Mesenteric fat pad (tissue), 1 donor: ENCODE measurements around the gene CD46. TPM values are rescaled to one million over a fixed set of nuclear protein-coding genes. Genes with fewer than 3 reads are reported as not detected.

ENCODE experiments used
- DNase-seq: peaks from one replicate; pipeline ENCODE4 v3.0.0-alpha.2; 2020; ENCODE audit warnings: low spot score
- total RNA-seq: library from RNA; stranded (reverse); fragmentation: NEBNext Ultra II Directional; extraction: Animal tissue kit (Norgen Biotek cat#: 25700); gene quantifications from one replicate; pipeline ENCODE4 v1.2.1, GENCODE V29; 2021
- donor health status: DM: yes; HTN: yes; CAD: no.

Gene CD46
- total RNA-seq, 1 donor from 2014 or later = 242 TPM

GRCh38 chr1:207813512-207813881 lies 61.6 kb downstream of the CD46 start:
- DNase-seq = no peak

DNA sequence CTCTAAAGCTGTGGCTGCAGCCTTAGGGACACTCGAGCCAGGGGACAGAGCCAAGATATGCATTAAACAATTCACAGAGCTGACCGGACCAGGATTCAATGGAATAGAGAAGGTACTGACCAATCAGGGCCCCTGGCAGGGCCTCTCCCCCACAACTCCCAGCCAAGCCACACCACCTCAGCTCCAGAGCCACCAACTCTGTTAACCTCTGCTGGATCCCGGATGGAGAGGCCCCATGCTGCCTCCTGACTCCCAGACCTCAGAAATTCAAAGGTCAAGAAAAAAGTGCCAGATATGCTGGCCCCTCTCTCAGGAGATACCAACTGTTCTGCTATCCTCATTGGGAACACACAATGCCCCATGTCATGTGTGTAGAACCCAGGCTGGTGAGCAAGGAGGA lies 62.1 kb downstream of the CD46 start:
- no peak for DNase-seq

DNA sequence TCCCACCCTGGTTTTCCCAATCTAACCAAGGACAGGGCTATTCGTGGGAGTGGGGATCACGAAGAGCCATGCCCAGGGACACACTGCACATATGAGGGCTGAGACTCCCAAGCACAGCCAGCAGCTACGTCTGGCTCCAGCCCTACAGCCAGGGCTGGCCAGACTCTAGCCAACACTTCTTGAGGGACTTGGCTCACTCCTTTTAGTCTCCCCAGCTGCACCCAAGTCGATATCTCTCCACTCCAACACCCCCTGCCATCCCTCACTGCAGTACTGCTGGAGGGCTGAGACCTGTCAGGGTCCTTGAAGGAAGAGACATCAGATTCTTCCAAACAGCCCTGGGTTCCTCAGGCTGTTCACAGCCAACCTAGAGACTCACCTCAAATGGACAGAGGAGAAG lies 62.6 kb downstream of the CD46 start:
- DNase-seq = no peak

DNA sequence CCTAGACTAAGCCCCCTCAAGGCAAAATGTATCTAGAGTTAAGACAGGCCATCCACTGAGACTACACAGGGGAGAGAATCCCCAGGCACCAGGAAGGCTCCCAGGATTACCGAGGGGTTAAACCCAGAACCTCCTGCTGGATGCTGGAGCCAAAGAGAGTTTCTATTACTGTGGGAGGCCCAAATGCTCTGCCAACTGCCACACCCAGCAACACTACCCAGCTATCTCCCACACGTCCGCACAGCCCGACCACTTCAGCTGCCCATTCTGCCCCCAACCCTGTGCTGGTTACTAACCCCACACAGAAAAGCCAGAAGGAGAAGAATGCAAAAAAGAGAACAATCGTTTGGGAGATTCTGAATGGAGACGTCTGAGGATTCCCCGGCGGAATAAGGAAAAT lies 63.6 kb downstream of the CD46 start:
- no peak for DNase-seq

DNA sequence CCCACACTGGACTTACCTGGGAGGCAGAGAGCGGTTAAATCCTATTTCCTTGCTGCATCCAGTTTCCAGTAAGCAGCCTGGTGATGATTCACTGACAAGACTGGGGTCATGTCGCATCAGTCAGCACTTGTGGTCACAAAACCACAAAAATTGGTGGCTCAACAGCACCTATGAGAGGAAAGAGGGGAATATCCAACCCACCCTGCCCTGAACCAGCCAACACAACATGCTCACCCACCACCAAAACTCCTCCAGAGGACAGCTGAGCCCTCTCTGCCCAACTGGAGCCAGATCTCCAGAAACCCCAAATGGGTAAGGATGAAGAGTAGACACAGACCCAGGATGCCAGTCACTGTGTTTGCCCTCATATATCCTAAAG lies 64.0 kb downstream of the CD46 start:
- no peak for DNase-seq

GRCh38 chr1:207817166-207817565 lies 65.3 kb downstream of the CD46 start:
- no peak for DNase-seq

- DNase-seq = no peak
Observed at GRCh38 chr1:207817778-207818751, 66.2 kb downstream of the CD46 start.

DNA sequence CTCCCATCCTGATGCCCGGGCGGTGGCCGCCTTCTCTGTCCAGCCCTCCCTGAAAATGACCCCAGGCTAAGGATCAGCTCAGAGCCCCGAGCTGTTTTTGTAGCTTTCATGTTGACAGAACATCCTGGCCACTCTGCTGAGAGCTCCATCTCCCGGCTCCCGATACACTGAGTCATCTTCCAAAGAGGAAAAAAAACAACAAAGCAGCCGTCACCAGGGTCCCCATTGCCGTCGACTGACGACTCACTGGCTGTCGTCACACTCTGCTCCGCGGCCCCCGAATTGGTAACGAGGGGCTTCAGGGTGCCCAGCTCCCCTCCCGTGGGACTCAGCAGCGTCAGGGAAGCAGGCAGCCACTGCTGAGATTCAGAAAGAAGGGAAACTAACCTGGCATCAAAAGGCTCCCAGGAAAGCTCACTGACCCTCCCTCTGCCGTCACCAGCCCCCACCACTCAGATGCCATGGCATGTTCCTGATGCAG lies 67.2 kb downstream of the CD46 start:
- no peak for DNase-seq

- no peak for DNase-seq
Observed at GRCh38 chr1:207820568-207821463, 69.0 kb downstream of the CD46 start.

GRCh38 chr1:207821464-207822045 lies 69.7 kb downstream of the CD46 start:
- no peak for DNase-seq

DNA sequence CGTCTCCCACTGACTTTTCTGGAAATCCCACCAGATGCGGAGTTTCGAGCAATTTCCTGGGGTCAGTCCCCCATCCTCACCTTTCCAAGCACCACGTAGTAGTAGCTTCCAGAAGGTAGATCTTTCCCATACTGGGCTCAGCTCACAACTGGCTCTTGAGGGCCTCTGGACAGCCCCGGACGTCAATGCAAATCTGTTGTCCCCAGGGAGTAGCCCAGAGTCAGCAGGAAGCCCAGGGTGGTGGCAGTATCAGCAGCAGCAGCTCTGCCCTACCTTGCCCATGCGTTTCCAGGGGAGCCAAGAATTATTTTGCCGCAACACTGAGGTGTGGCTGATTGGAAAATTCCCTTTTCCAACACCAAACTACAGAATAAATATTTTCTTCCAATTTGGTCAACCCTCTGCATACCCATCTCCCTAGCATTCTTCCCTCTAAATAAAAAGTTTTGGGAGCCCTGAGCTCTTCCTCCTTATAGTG lies 70.3 kb downstream of the CD46 start:
- no peak for DNase-seq

DNA sequence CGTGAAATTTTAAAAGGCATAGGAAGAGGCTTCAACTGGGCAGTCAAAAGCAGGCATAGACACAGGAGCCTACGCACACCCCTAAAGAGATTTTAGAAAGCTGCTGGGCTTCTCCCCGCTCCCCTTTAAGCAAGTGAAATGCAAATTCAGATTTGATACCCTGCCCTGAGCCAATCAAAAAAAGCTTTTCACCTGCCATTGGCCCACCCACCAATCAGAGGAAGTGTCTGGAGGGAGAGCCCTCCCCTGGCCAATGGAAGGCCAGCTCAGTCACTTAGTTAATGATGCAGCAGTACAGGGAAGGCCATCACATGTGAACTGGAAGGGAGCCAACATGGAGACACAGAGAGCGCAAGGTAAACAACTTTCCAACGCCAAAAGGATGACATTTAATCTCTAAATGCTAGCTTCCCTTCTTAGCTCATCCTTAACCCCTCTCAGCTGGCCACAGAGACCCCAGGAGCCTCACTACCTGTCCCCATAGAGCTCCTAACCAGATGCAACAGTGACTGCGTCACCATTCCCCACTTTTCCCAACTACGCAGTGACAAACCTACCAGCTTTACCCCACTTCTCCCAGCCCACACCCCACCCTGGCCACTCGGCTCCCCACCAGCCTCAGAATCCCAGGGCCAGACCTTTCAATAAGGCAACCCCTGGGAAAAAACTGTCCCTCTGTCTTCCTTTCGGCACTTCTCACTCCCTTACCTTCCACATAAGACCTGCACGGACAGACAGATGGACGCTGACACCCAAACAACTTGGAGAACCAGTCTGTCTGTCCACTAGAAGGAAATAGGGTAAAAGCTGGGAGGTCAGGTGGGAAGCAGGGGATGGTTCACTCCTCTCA lies 71.0 kb downstream of the CD46 start:
- DNase-seq = no peak

- DNase-seq = no peak
Observed at GRCh38 chr1:207823531-207823879, 71.7 kb downstream of the CD46 start.

GRCh38 chr1:207823880-207824566 lies 72.2 kb downstream of the CD46 start:
- DNase-seq = peak; percentile 90

GRCh38 chr1:207824691-207825408 lies 73.0 kb downstream of the CD46 start:
- DNase-seq = no peak

- no peak for DNase-seq
Observed at GRCh38 chr1:207825409-207825695, 73.5 kb downstream of the CD46 start.

DNA sequence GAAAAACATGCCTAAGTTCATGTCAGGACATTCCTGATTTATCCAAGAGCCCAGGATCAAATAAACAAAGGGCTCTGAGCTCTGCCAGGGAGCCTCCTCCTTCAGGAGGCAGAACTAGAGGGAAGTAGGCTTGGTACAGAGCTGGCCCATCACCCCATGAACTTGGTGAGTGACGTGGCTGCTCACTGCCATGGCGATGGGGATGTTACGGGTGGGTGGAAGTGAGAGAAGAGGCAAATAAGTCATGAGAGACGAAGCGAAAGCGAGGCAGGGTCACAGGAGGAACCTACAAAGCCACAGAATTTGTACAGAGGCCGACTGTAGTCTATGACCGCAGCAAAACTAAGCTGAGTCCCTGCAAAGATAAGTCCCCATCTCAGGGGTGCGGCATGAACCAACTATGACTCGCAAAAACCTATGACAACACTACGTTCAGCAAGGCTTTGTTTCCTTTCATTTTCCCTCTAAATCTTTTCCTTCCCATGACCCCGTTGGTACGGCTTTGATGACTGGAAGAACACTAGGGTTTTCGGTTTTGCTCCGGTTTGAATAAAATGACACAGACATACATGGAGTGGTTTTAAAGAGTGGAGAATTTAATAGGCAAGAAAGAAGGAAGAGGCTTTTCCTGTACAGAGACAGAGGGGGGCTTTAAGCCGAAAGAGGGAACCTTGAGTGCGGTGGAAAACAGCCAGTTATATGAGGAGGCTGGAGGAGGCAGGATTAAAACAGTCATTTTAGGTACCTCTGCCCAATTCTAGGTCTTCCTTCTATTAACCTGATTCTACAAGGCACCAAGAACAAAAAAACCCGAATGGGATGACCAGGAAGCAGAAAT lies 74.1 kb downstream of the CD46 start:
- DNase-seq = no peak
